Activated CD4-positive, alpha-beta T cell treated with anti-CD3 and anti-CD28 coated beads for 36 hours (primary cell): Measurements from ENCODE around the gene EPOP. TPM values are rescaled to one million over a fixed set of nuclear protein-coding genes. Genes with fewer than 3 reads are reported as not detected.

Experiments
- ATAC-seq: fragments of 200-7000 bp; cut with Tn5 transposase; one replicate; pipeline ENCODE4 v1.10.0; 2021; ENCODE audit warnings: mild to moderate bottlenecking, moderate library complexity
- CTCF ChIA-PET: fragments of 350-600 bp; sonication (Branson Sonifier 250); formaldehyde crosslinking; loops from one replicate; lab custom pipeline; 2021; ENCODE audit warnings: antibody characterized with exemption; lab: Charles Lee
- POLR2A ChIA-PET: fragments of 350-600 bp; sonication (Branson Sonifier 250); formaldehyde crosslinking; loops from one replicate; lab custom pipeline; 2021; ENCODE audit warnings: antibody characterized with exemption, inconsistent platforms; lab: Charles Lee
- DNase-seq: peaks from one replicate; pipeline ENCODE4 v3.0.0-alpha.2; 2020
- H3K27ac Mint-ChIP-seq: one replicate; pipeline ENCODE4 v1.8.0; 2021; ENCODE audit warnings: mixed read lengths
- H3K27me3 Mint-ChIP-seq: one replicate; pipeline ENCODE4 v1.8.0; 2021; ENCODE audit warnings: mixed read lengths
- H3K36me3 Mint-ChIP-seq: one replicate; pipeline ENCODE4 v1.8.0; 2021; ENCODE audit warnings: low read depth, mixed read lengths
- H3K4me1 Mint-ChIP-seq: one replicate; pipeline ENCODE4 v1.8.0; 2021; ENCODE audit warnings: mixed read lengths
- H3K4me3 Mint-ChIP-seq: one replicate; pipeline ENCODE4 v1.8.0; 2021; ENCODE audit warnings: mild to moderate bottlenecking, moderate library complexity, mixed read lengths
- H3K9me3 Mint-ChIP-seq: one replicate; pipeline ENCODE4 v1.8.0; 2021; ENCODE audit warnings: low read depth, mixed read lengths
- intact Hi-C, 2 experiments: fragments of 100-400 bp; cut with DNase I in 1 of 2; cut with micrococcal nuclease in 1 of 2; formaldehyde crosslinking; loops; one replicate each; pipeline versions ENCODE4 v1.14.2 to v1.15.1; 2022 to 2024; cut with DNase I, micrococcal nuclease
- total RNA-seq, 2 experiments: library from RNA; stranded (reverse); gene quantifications; one replicate each; pipeline ENCODE4 v1.2.3, GENCODE V29; 2021

Gene EPOP
- total RNA-seq, 2 experiments from 2014 or later = 31.8 to 37.3 TPM

- ATAC-seq = no peak
- Mint-ChIP-seq H3K4me1 (peaks cover 26% of the 10 kb centered on the region), H3K4me3 (no peak overlapping the region), H3K27ac (no peak overlapping the region), H3K27me3 (no peaks in the 10 kb centered on the region), H3K36me3 (no peaks in the 10 kb centered on the region), H3K9me3 (no peaks in the 10 kb centered on the region)
- ChIA-PET POLR2A (no interaction called here), CTCF (interaction anchor here (1.1 kb wide), 1 partner anchor 41 kb away, joined by 3 read pairs; no protein-coding TSS in a partner anchor)
- intact Hi-C loops = no loop called here
- no peak for DNase-seq
Observed at GRCh38 chr17:38693700-38694329, 19.1 kb upstream of the EPOP start.

GRCh38 chr17:38691154-38691553 lies 16.4 kb upstream of the EPOP start:
- ChIA-PET POLR2A (interaction anchor here (0.6 kb wide), 1 partner anchor 163 kb away, joined by 3 read pairs; no protein-coding TSS in a partner anchor), CTCF (interaction anchor here (0.8 to 3.9 kb wide), 4 partner anchors 9 to 44 kb away, joined by 3 to 20 read pairs (median 4); no protein-coding TSS in a partner anchor)
- Mint-ChIP-seq H3K4me1 (peaks cover 9% of the 10 kb centered on the region), H3K4me3 (no peak overlapping the region), H3K27me3 (no peaks in the 10 kb centered on the region), H3K9me3 (no peaks in the 10 kb centered on the region), H3K36me3 (no peaks in the 10 kb centered on the region), H3K27ac (no peak overlapping the region)
- intact Hi-C loops = no loop called here
- no peak for DNase-seq
- ATAC-seq = no peak

GRCh38 chr17:38690386-38690785 lies 15.6 kb upstream of the EPOP start:
- CTCF ChIA-PET = interaction anchor here (0.8 to 3.9 kb wide), 4 partner anchors 10 to 45 kb away, joined by 3 to 20 read pairs (median 4); no protein-coding TSS in a partner anchor
- Mint-ChIP-seq H3K27me3 (peaks cover 2% of the 10 kb centered on the region), H3K9me3 (no peaks in the 10 kb centered on the region), H3K4me1 (peaks cover 4% of the 10 kb centered on the region), H3K36me3 (no peaks in the 10 kb centered on the region), H3K27ac (no peak overlapping the region), H3K4me3 (no peak overlapping the region)
- DNase-seq (no peak), ATAC-seq (no peak)
- POLR2A ChIA-PET = interaction anchor here (0.6 kb wide), 1 partner anchor 164 kb away, joined by 3 read pairs; no protein-coding TSS in a partner anchor
- intact Hi-C loops = no loop called here

GRCh38 chr17:38687286-38687685 lies 12.5 kb upstream of the EPOP start:
- ATAC-seq (no peak), DNase-seq (no peak)
- Mint-ChIP-seq H3K36me3 (no peaks in the 10 kb centered on the region), H3K4me3 (no peak overlapping the region), H3K27me3 (peaks cover 2% of the 10 kb centered on the region), H3K4me1 (peaks cover 4% of the 10 kb centered on the region), H3K9me3 (no peaks in the 10 kb centered on the region), H3K27ac (no peak overlapping the region)
- intact Hi-C loops = no loop called here
- ChIA-PET POLR2A (no interaction called here), CTCF (interaction anchor here (0.8 to 3.9 kb wide), 4 partner anchors 10 to 90 kb away, joined by 3 to 20 read pairs (median 5); no protein-coding TSS in a partner anchor)

- H3K36me3 Mint-ChIP-seq = no peaks in the 10 kb centered on the region
- H3K27me3 Mint-ChIP-seq = peaks cover 2% of the 10 kb centered on the region
- ChIA-PET CTCF (interaction anchor here (1.5 kb wide), 1 partner anchor 18 kb away, joined by 4 read pairs; no protein-coding TSS in a partner anchor), POLR2A (no interaction called here)
- H3K27ac Mint-ChIP-seq = no peak overlapping the region
- peaks cover 4% of the 10 kb centered on the region for H3K4me1 Mint-ChIP-seq
- no peaks in the 10 kb centered on the region for H3K9me3 Mint-ChIP-seq
- ATAC-seq (no peak), DNase-seq (no peak)
- intact Hi-C loops = no loop called here
- H3K4me3 Mint-ChIP-seq = no peak overlapping the region
Observed at GRCh38 chr17:38685491-38685890, 10.7 kb upstream of the EPOP start.

- intact Hi-C loops = no loop called here
- no peaks in the 10 kb centered on the region for H3K9me3 Mint-ChIP-seq
- no peak overlapping the region for H3K4me3 Mint-ChIP-seq
- no peak overlapping the region for H3K27ac Mint-ChIP-seq
- H3K27me3 Mint-ChIP-seq = peaks cover 2% of the 10 kb centered on the region
- no peak for ATAC-seq
- ChIA-PET POLR2A (no interaction called here), CTCF (interaction anchor here (0.7 to 1.0 kb wide), 4 partner anchors 8 to 115 kb away, joined by 3 to 5 read pairs (median 3); no protein-coding TSS in a partner anchor)
- H3K4me1 Mint-ChIP-seq = peaks cover 17% of the 10 kb centered on the region
- no peak for DNase-seq
- H3K36me3 Mint-ChIP-seq = no peaks in the 10 kb centered on the region
Observed at GRCh38 chr17:38681096-38681495, 6.3 kb upstream of the EPOP start.

- DNase-seq (no peak), ATAC-seq (no peak)
- H3K27me3 Mint-ChIP-seq = no peaks in the 10 kb centered on the region
- H3K27ac Mint-ChIP-seq = no peak overlapping the region
- peaks cover 3% of the 10 kb centered on the region for H3K36me3 Mint-ChIP-seq
- intact Hi-C loops = loop anchor here (1.0 to 10.0 kb wide), 6 partner anchors 23 to 477 kb away; partner anchors contain the start of genes PLXDC1 (in 1 of the 2), PSMB3 (in 1 of the 2) and RPL23 (in 1 of the 2)
- no peaks in the 10 kb centered on the region for H3K9me3 Mint-ChIP-seq
- CTCF ChIA-PET = interaction anchor here (0.6 to 4.9 kb wide), 16 partner anchors 11 to 870 kb away, joined by 3 to 35 read pairs (median 8); partner anchors contain the start of gene PSMB3
- H3K4me3 Mint-ChIP-seq = no peak overlapping the region
- POLR2A ChIA-PET = interaction anchor here (0.6 to 4.3 kb wide), 3 partner anchors 12 to 487 kb away, joined by 3 to 20 read pairs (median 4); no protein-coding TSS in a partner anchor
- H3K4me1 Mint-ChIP-seq = peaks cover 29% of the 10 kb centered on the region
Observed at GRCh38 chr17:38677819-38678218, 3.1 kb upstream of the EPOP start.

GRCh38 chr17:38676706-38677504 lies 2.1 kb upstream of the EPOP start:
- ATAC-seq (peak; percentile 60), DNase-seq (peak; percentile 91)
- peaks cover under 1% of the 10 kb centered on the region for H3K27me3 Mint-ChIP-seq
- POLR2A ChIA-PET = interaction anchor here (4.3 kb wide), 1 partner anchor 25 kb away, joined by 20 read pairs; no protein-coding TSS in a partner anchor
- H3K4me3 Mint-ChIP-seq = no peak overlapping the region
- H3K36me3 Mint-ChIP-seq = peaks cover 7% of the 10 kb centered on the region
- peaks cover 36% of the 10 kb centered on the region for H3K4me1 Mint-ChIP-seq
- intact Hi-C loops = loop anchor here (1.0 to 10.0 kb wide), 6 partner anchors 24 to 478 kb away; partner anchors contain the start of genes PLXDC1 (in 1 of the 2), PSMB3 (in 1 of the 2) and RPL23 (in 1 of the 2)
- CTCF ChIA-PET = interaction anchor here (0.6 to 4.9 kb wide), 22 partner anchors 10 to 562 kb away, joined by 3 to 35 read pairs (median 6); partner anchors contain the start of gene PSMB3
- no peaks in the 10 kb centered on the region for H3K9me3 Mint-ChIP-seq
- H3K27ac Mint-ChIP-seq = peak overlapping the region; percentile 85

- POLR2A ChIA-PET = interaction anchor here (4.3 kb wide), 1 partner anchor 27 kb away, joined by 20 read pairs; no protein-coding TSS in a partner anchor
- DNase-seq = peak; percentile 63
- intact Hi-C loops = loop anchor here (1.0 to 10.0 kb wide), 7 partner anchors 67 to 481 kb away; partner anchors contain the start of genes PIP4K2B (in 1 of the 2), PLXDC1 (in 1 of the 2), RPL23 (in 1 of the 2) and SOCS7 (in 1 of the 2)
Observed at GRCh38 chr17:38674014-38674748, 576 bp downstream of the EPOP start.

GRCh38 chr17:38673707-38674013 lies 1.1 kb downstream of the EPOP start:
- no peak for DNase-seq
- intact Hi-C loops = loop anchor here (1.0 to 10.0 kb wide), 7 partner anchors 67 to 481 kb away; partner anchors contain the start of genes PIP4K2B (in 1 of the 2), PLXDC1 (in 1 of the 2), RPL23 (in 1 of the 2) and SOCS7 (in 1 of the 2)
- Mint-ChIP-seq H3K36me3 (peaks cover 10% of the 10 kb centered on the region), H3K9me3 (no peaks in the 10 kb centered on the region), H3K27me3 (peaks cover 21% of the 10 kb centered on the region), H3K27ac (peak overlapping the region; percentile 13), H3K4me1 (peaks cover 47% of the 10 kb centered on the region), H3K4me3 (peak overlapping the region; percentile 76)
- ATAC-seq = no peak
- ChIA-PET CTCF (interaction anchor here (0.7 to 4.9 kb wide), 3 partner anchors 44 to 114 kb away, joined by 3 to 20 read pairs (median 5); partner anchors contain the start of gene PSMB3), POLR2A (interaction anchor here (4.3 kb wide), 1 partner anchor 28 kb away, joined by 20 read pairs; no protein-coding TSS in a partner anchor)

More at GRCh38 chr17:38674014-38674748, 576 bp downstream of the EPOP start:
- ATAC-seq = peak; percentile 3
- Mint-ChIP-seq H3K9me3 (no peaks in the 10 kb centered on the region), H3K27me3 (peaks cover 16% of the 10 kb centered on the region), H3K27ac (peak overlapping the region; percentile 13), H3K4me1 (peaks cover 47% of the 10 kb centered on the region), H3K36me3 (peaks cover 10% of the 10 kb centered on the region), H3K4me3 (peak overlapping the region; percentile 76)
- CTCF ChIA-PET = interaction anchor here (0.7 to 4.9 kb wide), 5 partner anchors 27 to 115 kb away, joined by 3 to 20 read pairs (median 4); partner anchors contain the start of gene PSMB3
